ENCODE data around the gene ERFL. TPM values are rescaled to one million over a fixed set of nuclear protein-coding genes. Genes with fewer than 3 reads are reported as not detected.

ERFL gene
- total RNA-seq, 2 experiments from 2014 or later = 5.4 to 6.8 TPM

Small RNA genes within 50 kb of the gene (microRNA-seq; reads per million reads assigned to microRNA genes)
- gene MIR6797 (ENCODE audit: borderline microRNAs expressed) = not detected

Other genes with a start within 250 kb of the ERFL start
- not detected for gene CEACAM7, start 240.2 kb downstream of the ERFL start, total RNA-seq
- not detected for gene CEACAM5, start 219.8 kb downstream of the ERFL start, total RNA-seq
- gene CEACAM6, start 172.9 kb downstream of the ERFL start, total RNA-seq = not detected
- gene CEACAM3, start 131.9 kb downstream of the ERFL start, total RNA-seq = not detected
- not detected for gene LYPD4, start 83.8 kb downstream of the ERFL start, total RNA-seq
- gene DMRTC2, start 83.4 kb downstream of the ERFL start, total RNA-seq = not detected
- 1,000 to 10,000 TPM; 3,663 to 3,781 TPM for gene RPS19, start 68.2 kb downstream of the ERFL start, total RNA-seq
- 10 to 100 TPM; 19.5 to 19.6 TPM for gene CD79A, start 51.2 kb downstream of the ERFL start, total RNA-seq
- gene ARHGEF1, start 45.3 kb downstream of the ERFL start, total RNA-seq = 1,000 to 10,000 TPM; 1,125 to 1,160 TPM
- 100 to 1,000 TPM in 1 of 2 experiments, 10 to 100 TPM in 1; 99.5 to 114 TPM for gene RABAC1, start 30.9 kb upstream of the ERFL start, total RNA-seq
- 10 to 100 TPM; 10.2 to 12.3 TPM for gene ATP1A3, start 65.8 kb upstream of the ERFL start, total RNA-seq
- under 1 TPM; 0.19 to 0.50 TPM for gene GRIK5, start 141.8 kb upstream of the ERFL start, total RNA-seq
- gene ZNF574, start 147.7 kb upstream of the ERFL start, total RNA-seq = 10 to 100 TPM; 25.0 to 26.2 TPM
- 10 to 100 TPM; 14.6 to 17.0 TPM for gene POU2F2, start 204.0 kb upstream of the ERFL start, total RNA-seq